ENCODE data around the gene ST8SIA6.

DNA sequence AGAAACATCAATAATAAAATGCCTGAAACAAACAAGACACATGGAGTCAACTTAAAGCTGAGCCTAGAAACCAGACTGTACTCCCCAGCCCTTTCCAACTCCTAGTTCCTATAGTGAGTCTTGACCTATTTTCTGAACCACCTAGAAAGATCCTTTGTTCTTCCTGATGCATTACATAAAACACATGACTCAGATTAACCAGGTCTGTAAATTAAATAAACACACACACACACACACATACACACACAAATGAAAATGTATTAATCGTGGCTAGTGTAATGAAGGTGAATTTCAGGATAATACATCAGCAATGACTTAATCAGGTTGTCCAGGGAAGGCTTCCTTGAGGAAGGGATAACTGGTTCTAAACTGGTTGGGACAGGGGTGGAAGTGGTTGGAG, 104.7 kb downstream of the ST8SIA6 start:
- TF ChIP-seq POU5F1 (IDR thresholded peaks at IDR 0.05; ENCODE audit: borderline replicate concordance, low read depth, low read length, partially characterized antibody) (no peak), ZNF3 (CRISPR knock-in tag; IDR thresholded peaks at IDR 0.05) (no peak), ARNT (IDR thresholded peaks at IDR 0.05) (no peak), ZBTB17 (CRISPR knock-in tag; IDR thresholded peaks at IDR 0.05) (no peak), GABPA (tag; conservative IDR thresholded peaks at IDR 0.05; ENCODE audit: low read depth) (no peak)
- TF ChIP-seq, protein P1, sequence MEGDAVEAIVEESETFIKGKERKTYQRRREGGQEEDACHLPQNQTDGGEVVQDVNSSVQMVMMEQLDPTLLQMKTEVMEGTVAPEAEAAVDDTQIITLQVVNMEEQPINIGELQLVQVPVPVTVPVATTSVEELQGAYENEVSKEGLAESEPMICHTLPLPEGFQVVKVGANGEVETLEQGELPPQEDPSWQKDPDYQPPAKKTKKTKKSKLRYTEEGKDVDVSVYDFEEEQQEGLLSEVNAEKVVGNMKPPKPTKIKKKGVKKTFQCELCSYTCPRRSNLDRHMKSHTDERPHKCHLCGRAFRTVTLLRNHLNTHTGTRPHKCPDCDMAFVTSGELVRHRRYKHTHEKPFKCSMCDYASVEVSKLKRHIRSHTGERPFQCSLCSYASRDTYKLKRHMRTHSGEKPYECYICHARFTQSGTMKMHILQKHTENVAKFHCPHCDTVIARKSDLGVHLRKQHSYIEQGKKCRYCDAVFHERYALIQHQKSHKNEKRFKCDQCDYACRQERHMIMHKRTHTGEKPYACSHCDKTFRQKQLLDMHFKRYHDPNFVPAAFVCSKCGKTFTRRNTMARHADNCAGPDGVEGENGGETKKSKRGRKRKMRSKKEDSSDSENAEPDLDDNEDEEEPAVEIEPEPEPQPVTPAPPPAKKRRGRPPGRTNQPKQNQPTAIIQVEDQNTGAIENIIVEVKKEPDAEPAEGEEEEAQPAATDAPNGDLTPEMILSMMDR (IDR thresholded peaks at IDR 0.05 in 2 of 3, conservative IDR thresholded peaks at IDR 0.05 in 1 of 3; ENCODE audit: insufficient read depth in 2 of 3, low read depth in 1 of 3, low read length in 3 of 3): no peak
- TF ChIP-seq, protein P2, sequence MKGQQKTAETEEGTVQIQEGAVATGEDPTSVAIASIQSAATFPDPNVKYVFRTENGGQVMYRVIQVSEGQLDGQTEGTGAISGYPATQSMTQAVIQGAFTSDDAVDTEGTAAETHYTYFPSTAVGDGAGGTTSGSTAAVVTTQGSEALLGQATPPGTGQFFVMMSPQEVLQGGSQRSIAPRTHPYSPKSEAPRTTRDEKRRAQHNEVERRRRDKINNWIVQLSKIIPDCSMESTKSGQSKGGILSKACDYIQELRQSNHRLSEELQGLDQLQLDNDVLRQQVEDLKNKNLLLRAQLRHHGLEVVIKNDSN (CRISPR knock-in tag; IDR thresholded peaks at IDR 0.05): no peak

Data from K562 (cell line).